Upper lobe of right lung (tissue), 1 donor: ENCODE results near the gene KIF21B. TPM values are rescaled to one million over a fixed set of nuclear protein-coding genes. Genes with fewer than 3 reads are reported as not detected.
A peak's percentile ranks its signal among the peaks of the same experiment; 100 is the strongest.

Experiments
- ATAC-seq: fragments of 200-7000 bp; cut with Tn5 transposase; one replicate; pipeline ENCODE4 v1.9.1; 2020; ENCODE audit warnings: mild to moderate bottlenecking, moderate library complexity
- DNase-seq: peaks from one replicate; pipeline ENCODE4 v3.0.0-alpha.2; 2020
- H3K27ac ChIP-seq: fragments of 200-600 bp; one replicate; pipeline ENCODE4 v1.8.0; 2022
- H3K27me3 ChIP-seq: fragments of 200-600 bp; one replicate; pipeline ENCODE4 v1.8.0; 2022; ENCODE audit warnings: mild to moderate bottlenecking
- H3K36me3 ChIP-seq: fragments of 200-600 bp; one replicate; pipeline ENCODE4 v1.8.0; 2022
- H3K4me1 ChIP-seq: fragments of 200-600 bp; one replicate; pipeline ENCODE4 v1.8.0; 2022
- H3K4me3 ChIP-seq: fragments of 200-600 bp; one replicate; pipeline ENCODE4 v1.8.0; 2022; ENCODE audit warnings: mild to moderate bottlenecking
- H3K9me3 ChIP-seq: fragments of 200-600 bp; one replicate; pipeline ENCODE4 v1.8.0; 2022
- CTCF ChIP-seq: fragments of 200-600 bp; IDR thresholded peaks from one replicate; pipeline ENCODE4 v1.8.0; 2022; ENCODE audit warnings: antibody characterized with exemption
- intact Hi-C: fragments of 100-400 bp; cut with DNase I; formaldehyde crosslinking; loops from one replicate; pipeline ENCODE4 v1.11.0; 2022
- total RNA-seq: library from RNA; stranded (reverse); fragmentation: NEBNext Ultra II Directional; extraction: Animal tissue kit (Norgen Biotek cat#: 25700); gene quantifications from one replicate; pipeline ENCODE4 v1.2.1, GENCODE V29; 2021
- donor health status: DM: no; HTN: yes; CAD: no; lungs with severe emphysema.

KIF21B gene
- total RNA-seq, 1 donor from 2014 or later: 5.7 TPM

- intact Hi-C loops: no loop called here
Observed at GRCh38 chr1:201014816-201015200, 8.7 kb downstream of the KIF21B start.

GRCh38 chr1:201013991-201014815 lies 9.3 kb downstream of the KIF21B start:
- Histone ChIP-seq H3K4me1 (peaks cover 41% of the 10 kb centered on the region), H3K27me3 (no peaks in the 10 kb centered on the region), H3K27ac (no peak overlapping the region), H3K9me3 (no peaks in the 10 kb centered on the region), H3K4me3 (peak overlapping the region; percentile 23), H3K36me3 (no peaks in the 10 kb centered on the region)
- no peak for TF ChIP-seq CTCF
- ATAC-seq (no peak), DNase-seq (no peak)
- intact Hi-C loops: no loop called here

More at GRCh38 chr1:201014816-201015200, 8.7 kb downstream of the KIF21B start:
- Histone ChIP-seq H3K36me3 (no peaks in the 10 kb centered on the region), H3K27ac (no peak overlapping the region), H3K27me3 (no peaks in the 10 kb centered on the region), H3K9me3 (no peaks in the 10 kb centered on the region), H3K4me1 (peaks cover 44% of the 10 kb centered on the region), H3K4me3 (no peak overlapping the region)
- no peak for DNase-seq
- no peak for TF ChIP-seq CTCF
- ATAC-seq: no peak

- H3K4me3 ChIP-seq: no peak overlapping the region
Observed at GRCh38 chr1:201013031-201013485, 10.5 kb downstream of the KIF21B start.

GRCh38 chr1:201011616-201012015 lies 11.9 kb downstream of the KIF21B start:
- ATAC-seq (no peak), DNase-seq (no peak)
- H3K4me1 ChIP-seq: peaks cover 28% of the 10 kb centered on the region
- no peaks in the 10 kb centered on the region for H3K36me3 ChIP-seq
- intact Hi-C loops: no loop called here
- no peak for TF ChIP-seq CTCF
- no peak overlapping the region for H3K4me3 ChIP-seq
- H3K27me3 ChIP-seq: no peaks in the 10 kb centered on the region
- H3K9me3 ChIP-seq: no peaks in the 10 kb centered on the region
- H3K27ac ChIP-seq: no peak overlapping the region

More at GRCh38 chr1:201013031-201013485, 10.5 kb downstream of the KIF21B start:
- Histone ChIP-seq H3K9me3 (no peaks in the 10 kb centered on the region), H3K27ac (no peak overlapping the region), H3K4me1 (peaks cover 40% of the 10 kb centered on the region), H3K27me3 (no peaks in the 10 kb centered on the region), H3K36me3 (no peaks in the 10 kb centered on the region)
- DNase-seq (peak; percentile 67), ATAC-seq (peak; percentile 80)
- TF ChIP-seq CTCF: no peak
- intact Hi-C loops: no loop called here

GRCh38 chr1:201009962-201010645 lies 13.4 kb downstream of the KIF21B start:
- no peak overlapping the region for H3K27ac ChIP-seq
- intact Hi-C loops: no loop called here
- H3K4me1 ChIP-seq: peaks cover 19% of the 10 kb centered on the region
- no peaks in the 10 kb centered on the region for H3K36me3 ChIP-seq
- no peaks in the 10 kb centered on the region for H3K27me3 ChIP-seq
- ATAC-seq (no peak), DNase-seq (no peak)
- no peak for TF ChIP-seq CTCF
- H3K9me3 ChIP-seq: no peaks in the 10 kb centered on the region
- H3K4me3 ChIP-seq: no peak overlapping the region
